ENCODE measurements around the gene ATG10. TPM values are rescaled to one million over a fixed set of nuclear protein-coding genes. Genes with fewer than 3 reads are reported as not detected.

ATG10 gene
- total RNA-seq, 2 experiments from 2014 or later = 9.5 to 11.5 TPM

DNA sequence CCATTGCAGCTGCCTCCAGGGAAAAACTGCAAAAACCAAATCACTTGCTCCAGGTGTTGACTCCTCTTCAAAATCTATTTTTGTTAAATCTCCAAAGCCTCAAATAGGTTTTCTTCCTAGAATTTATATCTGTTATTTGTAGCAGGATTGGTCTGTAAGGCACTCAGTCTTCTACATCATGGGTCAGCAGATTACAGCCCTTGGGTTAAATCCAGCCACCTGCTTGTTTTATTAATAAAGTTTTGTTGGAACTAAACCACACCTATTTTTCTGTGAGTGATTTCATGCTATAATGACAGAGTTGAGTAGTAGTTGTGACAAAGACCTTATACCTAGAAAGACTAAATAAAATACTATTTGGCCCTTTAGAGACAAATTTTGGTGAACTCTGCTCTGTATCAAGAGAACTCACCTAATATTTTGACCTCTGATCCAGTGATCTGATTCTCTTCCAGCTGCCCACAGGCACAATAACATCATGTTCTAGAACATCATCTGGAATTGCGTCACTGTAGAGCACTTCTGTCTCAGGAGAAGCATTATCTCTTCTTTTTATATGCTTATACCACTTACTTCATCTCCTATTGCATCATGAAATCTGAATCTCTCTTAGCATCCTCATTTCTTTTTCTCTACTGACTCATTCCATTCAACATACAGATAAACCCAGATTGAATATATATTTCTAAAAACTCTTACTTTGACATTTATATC is 176.2 kb downstream of the ATG10 start:
- no peak overlapping the region for H3K27ac Mint-ChIP-seq
- no peaks in the 10 kb centered on the region for H3K9me3 Mint-ChIP-seq (ENCODE audit: insufficient read depth)
- ChIA-PET POLR2A (no interaction called here), CTCF (interaction anchor here (1.4 kb wide), 1 partner anchor 17 kb away, joined by 4 read pairs; no protein-coding TSS in a partner anchor)
- no peak for DNase-seq
- H3K4me1 Mint-ChIP-seq (ENCODE audit: low read depth) = no peaks in the 10 kb centered on the region
- H3K27me3 Mint-ChIP-seq (ENCODE audit: low read depth) = no peaks in the 10 kb centered on the region
- no peak for ATAC-seq
- H3K4me3 Mint-ChIP-seq = no peak overlapping the region
- H3K36me3 Mint-ChIP-seq (ENCODE audit: low read depth) = no peaks in the 10 kb centered on the region

- H3K36me3 Mint-ChIP-seq (ENCODE audit: low read depth) = no peaks in the 10 kb centered on the region
- no peak for ATAC-seq
- ChIA-PET CTCF (interaction anchor here (1.4 kb wide), 1 partner anchor 16 kb away, joined by 4 read pairs; no protein-coding TSS in a partner anchor), POLR2A (no interaction called here)
- no peaks in the 10 kb centered on the region for H3K27me3 Mint-ChIP-seq (ENCODE audit: low read depth)
- no peak overlapping the region for H3K4me3 Mint-ChIP-seq
- no peaks in the 10 kb centered on the region for H3K4me1 Mint-ChIP-seq (ENCODE audit: low read depth)
- H3K9me3 Mint-ChIP-seq (ENCODE audit: insufficient read depth) = no peaks in the 10 kb centered on the region
- no peak overlapping the region for H3K27ac Mint-ChIP-seq
- DNase-seq = no peak
These were observed 177.6 kb downstream of the ATG10 start for GRCh38 chr5:82149434-82149833.

DNA sequence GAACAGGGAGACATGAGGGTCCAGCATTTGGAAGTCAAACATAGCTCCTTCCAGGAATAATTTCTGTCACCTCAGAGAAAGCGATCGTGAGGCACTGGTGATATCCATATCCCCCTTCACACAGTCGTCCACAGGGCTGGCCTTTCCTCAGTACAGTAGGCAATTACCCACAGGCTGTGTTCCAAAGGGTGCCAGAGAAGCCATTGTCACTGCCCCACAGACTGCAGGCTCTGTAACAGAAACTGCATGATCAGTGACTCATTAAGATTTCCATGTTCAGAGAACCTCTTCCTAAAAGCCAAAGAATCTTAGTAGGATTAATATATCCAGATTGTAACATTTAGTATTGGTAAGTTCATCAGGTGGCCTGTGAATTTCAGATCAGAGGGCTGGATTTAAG is 178.7 kb downstream of the ATG10 start:
- Mint-ChIP-seq H3K27me3 (ENCODE audit: low read depth) (no peaks in the 10 kb centered on the region), H3K36me3 (ENCODE audit: low read depth) (no peaks in the 10 kb centered on the region), H3K9me3 (ENCODE audit: insufficient read depth) (no peaks in the 10 kb centered on the region), H3K4me1 (ENCODE audit: low read depth) (no peaks in the 10 kb centered on the region), H3K27ac (no peak overlapping the region), H3K4me3 (no peak overlapping the region)
- ChIA-PET CTCF (no interaction called here), POLR2A (no interaction called here)
- DNase-seq = no peak
- no peak for ATAC-seq

DNA sequence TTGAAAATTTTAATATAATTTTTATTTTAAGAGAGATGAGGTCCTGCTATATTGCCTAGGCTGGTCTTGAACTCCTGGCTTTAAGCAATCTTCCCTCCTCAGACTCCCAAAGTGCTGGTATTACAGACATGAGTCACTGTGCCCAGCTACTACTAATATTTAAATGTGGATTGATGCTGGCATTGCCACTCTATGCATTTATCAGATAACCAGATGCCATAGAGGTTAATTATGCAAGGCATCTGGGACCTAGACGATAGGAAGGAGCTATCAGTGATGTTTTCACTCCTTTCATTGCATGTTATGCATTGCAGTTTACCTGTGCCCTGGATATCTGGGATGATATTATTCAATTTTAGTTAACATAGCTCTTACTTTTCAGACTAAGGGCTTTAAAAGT is 179.4 kb downstream of the ATG10 start:
- ChIA-PET CTCF (interaction anchor here (0.6 kb wide), 1 partner anchor 15 kb away, joined by 3 read pairs; no protein-coding TSS in a partner anchor), POLR2A (no interaction called here)
- Mint-ChIP-seq H3K27ac (no peak overlapping the region), H3K4me3 (no peak overlapping the region), H3K27me3 (ENCODE audit: low read depth) (no peaks in the 10 kb centered on the region), H3K9me3 (ENCODE audit: insufficient read depth) (no peaks in the 10 kb centered on the region), H3K4me1 (ENCODE audit: low read depth) (no peaks in the 10 kb centered on the region), H3K36me3 (ENCODE audit: low read depth) (no peaks in the 10 kb centered on the region)
- DNase-seq = no peak
- ATAC-seq = no peak

DNA sequence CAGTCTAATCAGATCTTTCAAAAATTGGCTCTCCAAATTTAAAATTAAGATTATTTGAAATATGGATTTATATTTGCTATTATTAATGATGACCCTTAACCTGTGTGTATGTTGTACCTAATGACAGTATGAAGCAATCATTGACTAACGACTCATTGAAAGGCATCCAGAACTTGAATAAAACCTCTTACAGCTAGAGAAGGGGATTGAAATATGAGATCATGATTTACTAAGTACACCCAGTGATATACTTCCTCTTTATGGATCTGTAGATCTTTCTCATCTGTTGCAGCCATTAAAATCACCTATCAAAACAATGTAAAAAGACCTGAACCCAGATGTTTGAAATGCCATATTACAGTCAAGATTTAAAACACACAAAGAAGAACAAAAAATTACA is 179.8 kb downstream of the ATG10 start:
- H3K36me3 Mint-ChIP-seq (ENCODE audit: low read depth) = no peaks in the 10 kb centered on the region
- CTCF ChIA-PET = interaction anchor here (0.6 kb wide), 1 partner anchor 14 kb away, joined by 3 read pairs; no protein-coding TSS in a partner anchor

DNA sequence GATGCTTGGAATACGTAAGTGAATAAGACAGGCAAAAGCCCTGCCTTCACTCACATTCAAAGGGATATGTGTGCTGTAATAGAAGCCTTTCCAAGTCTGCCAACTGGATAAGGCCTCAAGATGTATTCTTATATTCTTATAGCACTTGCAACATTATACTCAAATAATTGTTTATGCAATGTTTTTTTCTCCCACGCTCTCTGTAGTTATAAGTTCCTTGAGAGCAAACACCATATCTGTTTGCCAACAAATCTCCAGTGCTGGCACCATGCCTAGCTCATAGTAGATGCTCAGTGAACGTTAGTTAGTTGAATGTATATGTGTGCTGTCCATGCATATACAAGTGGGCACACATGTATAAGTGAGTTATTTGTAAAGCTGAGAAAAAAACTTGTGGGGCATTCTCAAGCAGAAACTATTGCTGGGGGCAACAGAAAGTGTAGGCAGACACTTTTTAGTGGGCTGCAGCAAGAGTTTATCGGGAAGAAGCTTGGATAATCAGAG is 181.2 kb downstream of the ATG10 start:
- no peak for DNase-seq
- ChIA-PET POLR2A (interaction anchor here (0.5 kb wide), 1 partner anchor 164 kb away, joined by 3 read pairs; no protein-coding TSS in a partner anchor), CTCF (interaction anchor here (1.5 kb wide), 1 partner anchor 11 kb away, joined by 5 read pairs; no protein-coding TSS in a partner anchor)
- H3K27ac Mint-ChIP-seq = no peak overlapping the region
- no peaks in the 10 kb centered on the region for H3K9me3 Mint-ChIP-seq (ENCODE audit: insufficient read depth)
- no peaks in the 10 kb centered on the region for H3K36me3 Mint-ChIP-seq (ENCODE audit: low read depth)
- no peak overlapping the region for H3K4me3 Mint-ChIP-seq
- H3K27me3 Mint-ChIP-seq (ENCODE audit: low read depth) = no peaks in the 10 kb centered on the region
- H3K4me1 Mint-ChIP-seq (ENCODE audit: low read depth) = no peaks in the 10 kb centered on the region
- ATAC-seq = no peak

More for the DNA sequence above, 179.8 kb downstream of the ATG10 start:
- Mint-ChIP-seq H3K4me1 (ENCODE audit: low read depth) (no peaks in the 10 kb centered on the region), H3K9me3 (ENCODE audit: insufficient read depth) (no peaks in the 10 kb centered on the region), H3K27me3 (ENCODE audit: low read depth) (no peaks in the 10 kb centered on the region), H3K4me3 (no peak overlapping the region), H3K27ac (no peak overlapping the region)
- POLR2A ChIA-PET = no interaction called here
- ATAC-seq (no peak), DNase-seq (no peak)

DNA sequence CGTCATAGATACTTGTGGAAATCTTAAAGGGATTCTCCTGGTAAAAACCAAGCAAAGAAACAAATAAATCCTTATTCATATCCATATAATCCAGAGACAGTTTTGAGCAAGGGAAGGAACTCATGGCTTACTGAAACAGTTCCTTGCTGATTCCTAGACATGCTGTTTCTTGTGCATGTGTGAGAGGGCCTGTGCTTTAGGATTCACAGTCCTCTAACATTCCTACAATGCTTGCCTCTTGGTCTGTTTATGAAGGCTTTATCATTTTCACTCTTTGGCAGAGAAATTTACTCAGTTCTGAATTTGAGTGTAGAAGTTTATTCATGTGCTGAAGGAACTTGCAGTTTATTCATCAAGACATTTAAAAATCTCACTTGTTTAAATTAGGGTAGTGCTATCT is 183.0 kb downstream of the ATG10 start:
- H3K4me1 Mint-ChIP-seq (ENCODE audit: low read depth) = no peaks in the 10 kb centered on the region
- CTCF ChIA-PET = no interaction called here
- DNase-seq (no peak), ATAC-seq (no peak)
- H3K27ac Mint-ChIP-seq = no peak overlapping the region
- no peaks in the 10 kb centered on the region for H3K27me3 Mint-ChIP-seq (ENCODE audit: low read depth)
- no peaks in the 10 kb centered on the region for H3K9me3 Mint-ChIP-seq (ENCODE audit: insufficient read depth)
- POLR2A ChIA-PET = no interaction called here
- H3K36me3 Mint-ChIP-seq (ENCODE audit: low read depth) = no peaks in the 10 kb centered on the region
- H3K4me3 Mint-ChIP-seq = no peak overlapping the region

- H3K9me3 Mint-ChIP-seq (ENCODE audit: insufficient read depth) = no peaks in the 10 kb centered on the region
- no peak for ATAC-seq
- CTCF ChIA-PET = interaction anchor here (1.6 kb wide), 1 partner anchor 71 kb away, joined by 3 read pairs; no protein-coding TSS in a partner anchor
These were observed 183.5 kb downstream of the ATG10 start for GRCh38 chr5:82155305-82155704.

DNA sequence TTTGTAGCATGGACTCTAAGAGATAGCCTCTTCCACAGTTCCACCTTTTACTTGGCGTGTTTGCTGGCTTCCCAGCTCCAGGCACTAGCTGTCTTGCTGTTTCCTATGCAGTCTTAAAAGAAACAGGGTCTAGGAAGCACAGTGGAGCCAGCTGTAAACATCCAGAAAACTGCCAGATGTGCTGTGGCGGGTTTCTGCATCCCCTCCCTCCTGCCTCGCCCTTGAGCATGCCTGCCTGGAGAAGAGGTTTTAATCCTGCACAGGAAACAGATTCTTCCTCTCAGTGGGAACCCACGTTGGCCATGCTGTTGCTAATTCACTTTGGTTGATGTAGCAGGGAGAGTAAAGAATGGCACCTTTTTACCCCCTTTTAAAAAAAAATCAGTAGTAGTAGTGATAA is 185.1 kb downstream of the ATG10 start:
- Mint-ChIP-seq H3K4me1 (ENCODE audit: low read depth) (no peaks in the 10 kb centered on the region), H3K4me3 (no peak overlapping the region), H3K27me3 (ENCODE audit: low read depth) (no peaks in the 10 kb centered on the region), H3K27ac (no peak overlapping the region), H3K36me3 (ENCODE audit: low read depth) (no peaks in the 10 kb centered on the region), H3K9me3 (ENCODE audit: insufficient read depth) (no peaks in the 10 kb centered on the region)
- DNase-seq (no peak), ATAC-seq (no peak)
- POLR2A ChIA-PET = no interaction called here
- CTCF ChIA-PET = interaction anchor here (1.6 kb wide), 1 partner anchor 69 kb away, joined by 3 read pairs; no protein-coding TSS in a partner anchor

More at GRCh38 chr5:82155305-82155704, 183.5 kb downstream of the ATG10 start:
- DNase-seq = no peak
- Mint-ChIP-seq H3K4me3 (no peak overlapping the region), H3K4me1 (ENCODE audit: low read depth) (no peaks in the 10 kb centered on the region), H3K27ac (no peak overlapping the region), H3K27me3 (ENCODE audit: low read depth) (no peaks in the 10 kb centered on the region), H3K36me3 (ENCODE audit: low read depth) (no peaks in the 10 kb centered on the region)
- POLR2A ChIA-PET = no interaction called here

DNA sequence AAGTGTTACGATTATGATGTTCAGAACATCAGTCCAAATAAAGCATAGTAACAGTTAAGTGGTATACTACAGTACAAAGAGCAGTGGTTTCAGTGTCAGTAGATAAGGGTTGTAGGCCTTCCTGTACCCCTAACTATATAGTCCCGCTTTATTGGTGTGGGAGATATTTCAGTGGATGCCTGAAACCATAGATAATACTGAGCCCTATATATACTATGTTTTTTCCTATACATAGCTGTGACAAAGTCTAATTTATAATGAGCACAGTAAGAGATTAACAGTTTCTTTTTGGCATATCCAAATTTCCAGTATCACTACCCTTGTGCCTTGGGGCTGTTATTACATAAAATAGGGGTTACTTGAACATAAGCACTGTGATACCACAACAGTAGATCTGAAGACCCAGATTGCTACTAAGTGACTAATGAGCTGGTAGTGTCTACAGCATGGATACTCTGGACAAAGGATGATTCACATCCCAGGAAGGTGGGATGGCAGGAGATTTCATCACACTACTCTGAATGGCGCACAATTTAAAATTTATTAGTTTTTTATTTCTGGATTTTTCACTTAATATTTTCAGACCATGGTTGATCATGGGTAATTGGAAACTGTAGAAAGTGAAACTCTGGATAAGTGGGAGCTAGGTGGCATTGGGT is 187.1 kb downstream of the ATG10 start:
- no peak for ATAC-seq
- no peak for DNase-seq
- Mint-ChIP-seq H3K9me3 (ENCODE audit: insufficient read depth) (no peaks in the 10 kb centered on the region), H3K36me3 (ENCODE audit: low read depth) (no peaks in the 10 kb centered on the region), H3K4me1 (ENCODE audit: low read depth) (no peaks in the 10 kb centered on the region), H3K27ac (no peak overlapping the region), H3K4me3 (no peak overlapping the region), H3K27me3 (ENCODE audit: low read depth) (no peaks in the 10 kb centered on the region)
- ChIA-PET POLR2A (no interaction called here), CTCF (interaction anchor here (0.8 kb wide), 1 partner anchor 652 kb away, joined by 3 read pairs; no protein-coding TSS in a partner anchor)

DNA sequence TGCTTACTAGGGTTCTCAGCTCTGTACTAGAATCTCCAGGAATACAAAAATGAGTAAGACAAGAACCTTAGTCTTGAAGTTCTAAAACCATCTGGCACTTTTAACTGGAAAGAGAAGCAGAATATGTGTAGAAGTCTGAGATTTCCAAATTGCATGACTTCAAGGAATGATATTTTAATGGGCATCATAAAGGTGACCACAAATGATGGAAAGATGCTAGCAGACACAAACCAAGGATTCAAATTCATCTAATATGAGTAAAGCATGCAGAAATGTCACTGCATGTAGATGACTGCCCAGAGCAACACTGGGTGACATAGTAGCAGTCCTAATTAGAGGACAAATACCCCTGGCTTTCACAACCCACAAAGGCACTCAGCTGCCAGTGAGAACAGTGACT is 189.1 kb downstream of the ATG10 start:
- H3K9me3 Mint-ChIP-seq (ENCODE audit: insufficient read depth) = no peaks in the 10 kb centered on the region
- no peak overlapping the region for H3K27ac Mint-ChIP-seq
- ATAC-seq = no peak
- no peak overlapping the region for H3K4me3 Mint-ChIP-seq
- no peaks in the 10 kb centered on the region for H3K4me1 Mint-ChIP-seq (ENCODE audit: low read depth)
- no peaks in the 10 kb centered on the region for H3K27me3 Mint-ChIP-seq (ENCODE audit: low read depth)
- no peak for DNase-seq
- ChIA-PET CTCF (interaction anchor here (0.6 kb wide), 1 partner anchor 83 kb away, joined by 3 read pairs; no protein-coding TSS in a partner anchor), POLR2A (no interaction called here)
- no peaks in the 10 kb centered on the region for H3K36me3 Mint-ChIP-seq (ENCODE audit: low read depth)

- no peak overlapping the region for H3K27ac Mint-ChIP-seq
- ChIA-PET POLR2A (no interaction called here), CTCF (no interaction called here)
- H3K27me3 Mint-ChIP-seq (ENCODE audit: low read depth) = no peaks in the 10 kb centered on the region
- no peak overlapping the region for H3K4me3 Mint-ChIP-seq
- DNase-seq (no peak), ATAC-seq (no peak)
- H3K9me3 Mint-ChIP-seq (ENCODE audit: insufficient read depth) = no peaks in the 10 kb centered on the region
- H3K36me3 Mint-ChIP-seq (ENCODE audit: low read depth) = no peaks in the 10 kb centered on the region
- H3K4me1 Mint-ChIP-seq (ENCODE audit: low read depth) = no peaks in the 10 kb centered on the region
These were observed 190.8 kb downstream of the ATG10 start for GRCh38 chr5:82162573-82162972.
